ENCODE data around the gene EML6.

The EML6 gene

DNA sequence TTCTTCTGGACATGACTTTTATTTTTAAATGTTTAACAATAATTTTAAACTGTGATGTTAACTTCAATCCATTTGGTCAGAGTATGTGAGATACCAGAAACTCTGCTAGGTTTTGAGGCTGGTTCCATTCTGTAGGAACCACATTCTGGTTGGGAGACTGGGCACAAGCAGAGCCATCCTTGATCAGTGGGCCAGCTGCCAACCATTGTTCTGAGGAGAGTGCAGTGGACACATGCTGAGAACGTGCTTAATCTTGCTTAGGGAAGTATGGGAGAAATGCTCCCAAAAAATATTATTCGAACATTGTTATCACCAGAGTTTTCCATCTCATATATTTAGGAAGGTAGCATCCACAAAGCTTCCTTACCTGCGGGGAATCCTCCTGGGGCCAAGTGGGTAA lies 171.0 kb downstream of the EML6 start:
- H3K4me3 ChIP-seq (ENCODE audit: low read depth, low read length), result no peak overlapping the region
- TF ChIP-seq, protein P1, sequence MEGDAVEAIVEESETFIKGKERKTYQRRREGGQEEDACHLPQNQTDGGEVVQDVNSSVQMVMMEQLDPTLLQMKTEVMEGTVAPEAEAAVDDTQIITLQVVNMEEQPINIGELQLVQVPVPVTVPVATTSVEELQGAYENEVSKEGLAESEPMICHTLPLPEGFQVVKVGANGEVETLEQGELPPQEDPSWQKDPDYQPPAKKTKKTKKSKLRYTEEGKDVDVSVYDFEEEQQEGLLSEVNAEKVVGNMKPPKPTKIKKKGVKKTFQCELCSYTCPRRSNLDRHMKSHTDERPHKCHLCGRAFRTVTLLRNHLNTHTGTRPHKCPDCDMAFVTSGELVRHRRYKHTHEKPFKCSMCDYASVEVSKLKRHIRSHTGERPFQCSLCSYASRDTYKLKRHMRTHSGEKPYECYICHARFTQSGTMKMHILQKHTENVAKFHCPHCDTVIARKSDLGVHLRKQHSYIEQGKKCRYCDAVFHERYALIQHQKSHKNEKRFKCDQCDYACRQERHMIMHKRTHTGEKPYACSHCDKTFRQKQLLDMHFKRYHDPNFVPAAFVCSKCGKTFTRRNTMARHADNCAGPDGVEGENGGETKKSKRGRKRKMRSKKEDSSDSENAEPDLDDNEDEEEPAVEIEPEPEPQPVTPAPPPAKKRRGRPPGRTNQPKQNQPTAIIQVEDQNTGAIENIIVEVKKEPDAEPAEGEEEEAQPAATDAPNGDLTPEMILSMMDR (IDR thresholded peaks at IDR 0.05; ENCODE audit: low read depth, low read length), result no peak

DNA sequence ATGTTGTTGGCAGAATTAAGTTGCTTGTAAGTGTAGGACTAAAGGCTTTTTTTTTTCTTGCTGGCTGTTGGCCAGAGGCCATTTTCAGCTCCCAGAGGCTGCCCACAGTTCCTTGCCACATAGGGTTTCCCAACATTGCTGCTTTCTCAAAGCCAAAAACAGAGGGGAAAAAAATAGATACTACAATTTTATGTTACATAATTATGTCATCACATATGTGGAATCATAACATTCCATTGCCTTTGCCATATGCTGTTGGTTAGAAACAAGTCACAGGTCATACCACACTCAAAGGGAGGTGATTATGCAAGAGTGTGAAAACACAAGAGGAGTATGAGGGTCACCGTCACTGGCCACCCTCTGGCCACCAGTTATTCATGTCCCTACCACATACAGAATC lies 172.3 kb downstream of the EML6 start:
- H3K4me3 ChIP-seq (ENCODE audit: low read depth, low read length), result no peak overlapping the region
- TF ChIP-seq, protein P1 (IDR thresholded peaks at IDR 0.05; ENCODE audit: low read depth, low read length), result no peak

DNA sequence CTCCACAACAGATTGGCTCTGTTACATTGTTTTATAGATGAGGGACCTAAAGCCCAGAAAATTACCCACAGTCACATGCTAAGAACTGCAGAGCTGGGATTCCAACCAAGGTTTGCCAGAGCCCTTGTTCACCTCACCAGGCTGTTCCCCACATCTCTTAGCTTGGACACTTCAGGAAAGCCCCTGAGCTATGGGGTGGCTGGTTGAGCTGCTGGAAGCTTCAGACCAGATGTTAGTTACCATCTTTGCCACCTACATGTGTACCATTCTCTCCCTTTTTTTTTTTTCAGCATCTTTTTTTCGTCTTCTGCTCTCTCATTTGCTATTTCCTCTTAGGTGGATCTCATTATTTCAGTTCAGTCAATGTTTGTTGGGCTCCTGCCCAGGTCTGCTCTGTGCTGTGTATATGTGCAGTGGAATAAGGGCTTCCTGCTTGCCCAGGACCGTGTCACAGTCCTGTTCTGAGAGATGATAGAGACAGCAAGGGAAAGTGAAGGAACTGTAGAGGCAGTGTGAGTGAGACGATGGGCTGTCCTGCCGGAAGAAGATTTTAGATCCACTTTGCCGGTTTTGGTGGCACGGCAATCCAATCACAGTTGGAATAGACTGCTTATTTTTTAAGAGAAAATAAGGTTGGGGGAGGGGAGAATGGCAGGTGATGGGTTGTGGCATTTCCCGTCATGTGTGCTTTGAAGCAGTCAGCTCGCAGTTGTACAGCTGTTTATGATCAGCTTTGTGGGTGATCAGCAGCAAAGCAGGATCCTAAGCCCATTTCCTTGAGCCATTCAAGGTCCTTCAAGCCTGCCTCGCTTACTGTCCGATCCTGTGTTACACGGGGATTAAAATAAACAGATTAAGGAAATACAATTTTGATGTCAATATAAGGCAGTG lies 174.2 kb downstream of the EML6 start:
- no peak overlapping the region for H3K4me3 ChIP-seq (ENCODE audit: low read depth, low read length)
- TF ChIP-seq, protein P1 (IDR thresholded peaks at IDR 0.05; ENCODE audit: low read depth, low read length), result no peak

DNA sequence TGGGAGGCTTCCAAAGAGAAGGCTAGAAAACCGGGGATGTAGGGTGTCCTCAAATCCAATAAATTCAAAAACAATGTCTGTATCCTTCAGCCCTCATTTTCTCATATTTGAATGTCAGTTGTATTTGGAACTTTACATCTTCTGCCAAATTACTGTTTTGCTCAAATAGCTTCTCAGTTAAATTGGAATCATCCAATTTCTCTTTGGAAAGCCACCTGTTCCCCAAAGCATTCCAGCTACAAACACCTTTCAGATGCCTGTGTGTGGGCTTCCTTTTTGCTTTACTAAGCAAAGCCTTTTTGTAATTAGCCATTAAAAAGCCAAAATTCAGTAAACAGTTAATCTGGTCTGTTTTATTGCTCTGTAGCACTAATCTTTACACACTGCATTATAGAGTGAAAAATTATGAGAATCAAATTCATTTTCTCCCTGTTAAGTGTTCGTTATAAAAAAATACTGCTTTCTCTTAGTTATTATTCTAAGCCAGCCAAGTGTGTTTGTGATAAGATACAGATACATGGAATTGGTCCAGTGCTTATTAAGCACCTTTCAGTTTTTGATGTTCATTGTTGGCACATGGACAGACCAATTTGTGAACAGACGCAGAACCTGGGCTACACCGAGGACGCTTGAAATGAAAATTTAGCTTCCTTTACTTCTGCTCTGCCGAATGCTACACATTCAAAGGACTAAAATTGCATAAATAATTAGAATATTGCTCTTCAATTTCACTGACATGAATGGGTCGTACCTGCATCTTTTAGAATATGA lies 175.2 kb downstream of the EML6 start:
- H3K4me3 ChIP-seq (ENCODE audit: low read depth, low read length), result no peak overlapping the region
- TF ChIP-seq, protein P1 (IDR thresholded peaks at IDR 0.05; ENCODE audit: low read depth, low read length), result no peak

DNA sequence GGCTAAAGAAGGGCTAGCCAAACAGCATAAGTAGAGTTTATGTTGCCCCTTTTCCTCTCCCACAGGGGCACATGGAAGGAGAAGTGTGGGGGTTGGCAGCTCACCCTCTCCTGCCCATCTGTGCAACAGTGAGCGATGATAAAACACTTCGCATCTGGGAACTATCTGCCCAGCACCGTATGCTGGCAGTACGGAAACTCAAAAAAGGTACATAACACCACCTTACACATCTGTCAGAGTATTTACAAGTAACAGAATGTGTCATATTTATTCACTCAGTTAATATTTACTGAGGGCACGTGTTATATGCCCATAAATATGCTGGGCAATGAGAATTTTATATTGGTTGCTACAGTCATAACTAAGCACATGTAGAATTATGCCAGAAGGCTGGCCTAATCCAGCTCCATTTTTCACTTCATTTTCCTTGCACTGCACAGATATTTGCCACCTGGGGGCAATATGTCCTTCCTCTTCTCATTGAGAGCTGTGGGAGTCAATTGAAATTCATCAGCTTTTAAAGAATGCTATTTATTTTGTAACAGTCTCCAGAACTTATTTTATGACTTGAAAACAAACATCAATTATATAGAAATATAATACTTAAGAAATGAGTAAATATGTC lies 176.2 kb downstream of the EML6 start:
- TF ChIP-seq, protein P1 (IDR thresholded peaks at IDR 0.05; ENCODE audit: low read depth, low read length), result no peak; the same call in 1 of the 2 replicates
- H3K4me3 ChIP-seq (ENCODE audit: low read depth, low read length), result no peak overlapping the region

DNA sequence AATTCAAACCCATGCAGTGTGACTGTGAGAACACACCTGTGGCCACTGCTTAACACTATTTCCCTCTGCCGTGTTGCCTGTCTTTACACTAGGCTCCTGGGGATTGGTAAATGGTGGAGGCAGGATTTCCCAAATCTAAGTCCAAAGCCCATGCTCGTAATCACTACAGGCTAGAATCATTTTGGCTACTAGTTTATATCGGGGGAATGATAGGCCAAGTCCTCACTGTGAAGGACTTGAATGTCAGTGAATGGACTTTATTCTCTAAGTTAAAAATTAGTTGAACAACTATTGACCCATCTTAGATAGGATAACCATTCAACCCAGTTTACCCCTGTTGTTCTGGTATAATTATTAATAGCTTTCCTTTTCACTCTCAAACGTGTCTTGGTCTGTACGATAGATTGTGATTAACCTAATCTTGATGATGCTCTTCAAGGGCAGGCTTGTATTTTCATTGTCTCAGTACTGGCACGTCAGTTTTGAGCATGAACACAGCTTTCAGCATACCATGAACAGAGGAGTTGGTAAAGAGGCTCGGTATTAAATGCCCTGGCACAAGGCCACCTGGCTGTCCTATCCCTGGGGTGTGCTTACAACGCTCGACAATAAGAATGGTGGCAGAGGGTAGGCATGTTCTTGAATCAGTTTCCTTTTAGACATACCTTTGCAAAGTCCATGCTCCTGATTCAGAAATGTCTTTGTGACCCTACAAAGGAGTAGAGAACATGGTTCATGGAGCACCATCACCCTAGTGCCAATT lies 177.9 kb downstream of the EML6 start:
- TF ChIP-seq, protein P1 (IDR thresholded peaks at IDR 0.05; ENCODE audit: low read depth, low read length), result no peak
- H3K4me3 ChIP-seq (ENCODE audit: low read depth, low read length), result no peak overlapping the region
